B cell (primary cell): ENCODE data around the gene PLCB1. TPM values are rescaled to one million over a fixed set of nuclear protein-coding genes. Genes with fewer than 3 reads are reported as not detected.

Source experiments
- ATAC-seq: fragments of 200-7000 bp; cut with Tn5 transposase; one replicate; pipeline ENCODE4 v1.10.0; 2021; ENCODE audit warnings: low read depth, mild to moderate bottlenecking, moderate number of reproducible peaks, moderate library complexity
- CTCF ChIA-PET: fragments of 350-600 bp; sonication (Branson Sonifier 250); formaldehyde crosslinking; loops from one replicate; lab custom pipeline; 2021; ENCODE audit warnings: antibody characterized with exemption, inconsistent platforms; lab: Charles Lee
- POLR2A ChIA-PET: fragments of 350-600 bp; sonication (Branson Sonifier 250); formaldehyde crosslinking; loops from one replicate; lab custom pipeline; 2021; ENCODE audit warnings: antibody characterized with exemption; lab: Charles Lee
- DNase-seq: peaks from one replicate; pipeline ENCODE4 v3.0.0; 2013
- H2AFZ ChIP-seq: 2 replicates; pipeline ENCODE4 v1.6.1; 2012; ENCODE audit warnings: mild to moderate bottlenecking, low read depth, low read length; ENCODE audit not compliant: insufficient read depth, poor library complexity, severe bottlenecking
- H3K27ac ChIP-seq, 2 donors: 1 replicate in 1 of 2; 2 replicates in 1 of 2; pipeline ENCODE4 v1.5.1; 2012 to 2013; ENCODE audit warnings: low read length in 2 of 2, mild to moderate bottlenecking in 2 of 2, moderate library complexity in 1 of 2
- H3K27me3 ChIP-seq, 4 experiments: fragments of 200-600 bp in 1 of 4; sonication (generic) in 1 of 4; replicated peaks in 1 of 4; 1 replicate in 2 of 4; 2 replicates in 2 of 4; pipeline versions ENCODE4 v1.6.1 to v1.7.0; 2013 to 2016; ENCODE audit warnings: low read length in 3 of 4, mild to moderate bottlenecking in 2 of 4, mixed read lengths in 1 of 4, moderate library complexity in 1 of 4; ENCODE audit not compliant: insufficient read depth in 4 of 4, control insufficient read depth in 3 of 4; ENCODE audit errors: control extremely low read depth in 1 of 4
- H3K36me3 ChIP-seq, 2 experiments: replicated peaks in 1 of 2; 1 replicate in 1 of 2; 2 replicates in 1 of 2; pipeline versions ENCODE4 v1.6.1 to v1.7.1; 2013; ENCODE audit warnings: low read length in 1 of 2; ENCODE audit not compliant: insufficient read depth in 2 of 2, control insufficient read depth in 1 of 2; ENCODE audit errors: control extremely low read depth in 1 of 2, extremely low read depth in 1 of 2
- H3K4me1 ChIP-seq, 2 donors: fragments of 200-600 bp in 1 of 2; sonication (generic) in 1 of 2; 1 replicate in 1 of 2; 2 replicates in 1 of 2; pipeline versions ENCODE4 v1.5.1 to v1.6.1; 2013 to 2017; ENCODE audit warnings: low read length in 2 of 2; ENCODE audit not compliant: control insufficient read depth in 2 of 2, insufficient read depth in 2 of 2
- H3K4me2 ChIP-seq: replicated peaks from 2 replicates; pipeline ENCODE3; 2012; ENCODE audit warnings: mild to moderate bottlenecking, low read depth, low read length; ENCODE audit not compliant: poor library complexity, severe bottlenecking
- H3K4me3 ChIP-seq, 5 experiments: fragments of 200-600 bp in 1 of 5; sonication (generic) in 1 of 5; 1 replicate in 3 of 5; 2 replicates in 2 of 5; pipeline versions ENCODE4 v1.5.1 to v1.7.0; 2011 to 2016; ENCODE audit warnings: low read length in 4 of 5, mild to moderate bottlenecking in 4 of 5, low read depth in 2 of 5, control low read depth in 1 of 5, moderate library complexity in 1 of 5; ENCODE audit not compliant: insufficient read depth in 1 of 5; ENCODE audit errors: control extremely low read depth in 1 of 5, extremely low read depth in 1 of 5
- H3K79me2 ChIP-seq: fragments of 200-600 bp; sonication (generic); one replicate; pipeline ENCODE4 v1.6.0; 2016; ENCODE audit warnings: low read length; ENCODE audit not compliant: control insufficient read depth, insufficient read depth
- H3K9ac ChIP-seq: fragments of 200-600 bp; sonication (generic); 2 replicates; pipeline ENCODE4 v1.6.1; 2017; ENCODE audit warnings: mild to moderate bottlenecking, low read length, moderate library complexity
- H3K9me3 ChIP-seq, 3 donors: one replicate each; pipeline versions ENCODE4 v1.6.1 to v1.7.1; 2013; ENCODE audit warnings: low read length in 2 of 3; ENCODE audit not compliant: control insufficient read depth in 2 of 3, insufficient read depth in 1 of 3; ENCODE audit errors: control extremely low read depth in 1 of 3
- H4K20me1 ChIP-seq: 2 replicates; pipeline ENCODE4 v1.6.0; 2012; ENCODE audit warnings: mild to moderate bottlenecking, low read length; ENCODE audit not compliant: insufficient read depth, control insufficient read depth, poor library complexity, severe bottlenecking
- H3K27ac Mint-ChIP-seq: one replicate; pipeline ENCODE4 v1.8.0; 2021; ENCODE audit warnings: mixed read lengths
- H3K27me3 Mint-ChIP-seq: one replicate; pipeline ENCODE4 v1.8.0; 2021; ENCODE audit warnings: mixed read lengths
- H3K4me1 Mint-ChIP-seq: one replicate; pipeline ENCODE4 v1.8.0; 2021; ENCODE audit warnings: mixed read lengths
- H3K4me3 Mint-ChIP-seq: one replicate; pipeline ENCODE4 v1.8.0; 2021; ENCODE audit warnings: mixed read lengths
- H3K9me3 Mint-ChIP-seq: one replicate; pipeline ENCODE4 v1.8.0; 2022; ENCODE audit warnings: mixed read lengths; ENCODE audit not compliant: insufficient read depth
- EZH2 ChIP-seq: IDR thresholded peaks from 2 replicates; pipeline ENCODE4 v1.6.1; 2012; ENCODE audit warnings: borderline replicate concordance, low read depth, mild to moderate bottlenecking, moderate library complexity, low read length; ENCODE audit not compliant: insufficient read depth, poor library complexity, severe bottlenecking
- WGBS: methylation state at CpG from one replicate; pipeline ENCODE4 v1.1.5; 2013; ENCODE audit warnings: missing lambda C conversion rate; ENCODE audit not compliant: insufficient coverage; 5-methylcytosine and 5-hydroxymethylcytosine counted together
- intact Hi-C: fragments of 100-400 bp; cut with micrococcal nuclease; formaldehyde crosslinking; loops from one replicate; pipeline ENCODE4 v1.10.0; 2022
- polyA plus RNA-seq: library from polyadenylated mRNA; depleted of rRNA; stranded (reverse); fragments of >200 nt; gene quantifications from 2 replicates; pipeline ENCODE4 v1.2.3, GENCODE V29; 2012
- total RNA-seq, 2 donors: library from RNA; stranded (reverse); fragments of 120-200 nt in 1 of 2; gene quantifications; 1 replicate in 1 of 2; 2 replicates in 1 of 2; pipeline versions ENCODE4 v1.2.3 to v1.2.4, GENCODE V29; 2013 to 2022
- TF ChIP-seq, protein P1 (sequence below): fragments of 200-600 bp; IDR thresholded peaks from one replicate; pipeline ENCODE4 v1.8.0; 2022; ENCODE audit warnings: antibody characterized with exemption, mild to moderate bottlenecking

PLCB1 gene
- total and polyA plus RNA-seq, 2 donors (not counting 1 experiment from before 2014, with no cell fraction given) = 0.18 to 0.47 TPM

DNA sequence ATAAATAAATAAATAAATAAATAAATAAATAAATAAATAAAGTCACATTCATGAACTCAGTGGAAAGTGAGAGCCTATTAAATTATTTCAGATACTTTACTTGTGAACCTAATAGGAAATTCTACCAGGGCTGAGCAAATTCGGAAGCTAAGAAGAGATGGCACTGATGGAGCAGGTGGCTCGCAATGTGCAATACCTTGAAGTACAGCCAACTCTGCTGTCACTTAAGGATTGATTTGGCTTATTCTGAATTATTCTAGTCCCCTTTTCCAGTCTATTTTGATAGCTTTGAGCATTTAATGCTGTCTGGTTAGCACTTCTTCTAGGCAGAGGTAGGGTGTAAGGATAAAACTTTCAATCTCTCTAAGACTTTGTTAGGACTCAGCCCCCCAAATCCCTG lies 541.0 kb downstream of the PLCB1 start:
- Histone ChIP-seq H3K4me1 (no peaks in the 10 kb centered on the region), H3K79me2 (no peaks in the 10 kb centered on the region), H3K27me3 (no peaks in the 10 kb centered on the region), H3K36me3 (no peaks in the 10 kb centered on the region), H4K20me1 (no peaks in the 10 kb centered on the region), H2AFZ (no peak overlapping the region), H3K9me3 (no peaks in the 10 kb centered on the region), H3K27ac (no peak overlapping the region), H3K4me3 (no peak overlapping the region), H3K4me2 (no peak overlapping the region), H3K9ac (no peak overlapping the region)
- H3K27me3 Mint-ChIP-seq = no peaks in the 10 kb centered on the region
- no peak for DNase-seq
- ATAC-seq = no peak
- TF ChIP-seq EZH2 = no peak
- TF ChIP-seq, protein P1, sequence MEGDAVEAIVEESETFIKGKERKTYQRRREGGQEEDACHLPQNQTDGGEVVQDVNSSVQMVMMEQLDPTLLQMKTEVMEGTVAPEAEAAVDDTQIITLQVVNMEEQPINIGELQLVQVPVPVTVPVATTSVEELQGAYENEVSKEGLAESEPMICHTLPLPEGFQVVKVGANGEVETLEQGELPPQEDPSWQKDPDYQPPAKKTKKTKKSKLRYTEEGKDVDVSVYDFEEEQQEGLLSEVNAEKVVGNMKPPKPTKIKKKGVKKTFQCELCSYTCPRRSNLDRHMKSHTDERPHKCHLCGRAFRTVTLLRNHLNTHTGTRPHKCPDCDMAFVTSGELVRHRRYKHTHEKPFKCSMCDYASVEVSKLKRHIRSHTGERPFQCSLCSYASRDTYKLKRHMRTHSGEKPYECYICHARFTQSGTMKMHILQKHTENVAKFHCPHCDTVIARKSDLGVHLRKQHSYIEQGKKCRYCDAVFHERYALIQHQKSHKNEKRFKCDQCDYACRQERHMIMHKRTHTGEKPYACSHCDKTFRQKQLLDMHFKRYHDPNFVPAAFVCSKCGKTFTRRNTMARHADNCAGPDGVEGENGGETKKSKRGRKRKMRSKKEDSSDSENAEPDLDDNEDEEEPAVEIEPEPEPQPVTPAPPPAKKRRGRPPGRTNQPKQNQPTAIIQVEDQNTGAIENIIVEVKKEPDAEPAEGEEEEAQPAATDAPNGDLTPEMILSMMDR = no peak
- ChIA-PET POLR2A (no interaction called here), CTCF (no interaction called here)
- intact Hi-C loops = no loop called here
- H3K4me1 Mint-ChIP-seq = no peaks in the 10 kb centered on the region
- H3K4me3 Mint-ChIP-seq = no peak overlapping the region
- H3K9me3 Mint-ChIP-seq = no peaks in the 10 kb centered on the region
- no peak overlapping the region for H3K27ac Mint-ChIP-seq
- WGBS = no CpG with 5 or more reads among the region's 2 CpGs

DNA sequence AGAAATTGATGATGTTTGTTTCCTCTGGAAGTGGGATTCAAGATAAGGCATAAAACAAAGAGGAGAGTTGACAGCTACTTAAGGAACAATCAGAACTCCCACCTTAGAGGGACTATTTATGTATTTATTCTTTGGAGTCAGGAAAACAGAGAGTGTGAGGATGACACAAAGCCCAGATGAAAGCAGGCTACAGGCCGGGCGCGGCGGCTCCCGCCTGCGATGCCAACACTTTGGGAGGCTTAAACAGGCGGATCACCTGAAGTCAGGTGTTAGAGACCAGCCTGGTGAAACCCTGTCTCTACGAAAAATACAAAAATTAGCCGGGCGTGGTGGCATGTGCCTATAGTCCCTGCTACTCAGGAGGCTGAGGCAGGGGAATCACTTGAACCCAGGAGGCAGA lies 543.8 kb downstream of the PLCB1 start:
- Histone ChIP-seq H3K9ac (no peak overlapping the region), H3K27me3 (no peaks in the 10 kb centered on the region), H4K20me1 (no peaks in the 10 kb centered on the region), H3K4me2 (no peak overlapping the region), H3K4me3 (no peak overlapping the region), H3K9me3 (no peaks in the 10 kb centered on the region), H3K4me1 (no peaks in the 10 kb centered on the region), H3K36me3 (no peaks in the 10 kb centered on the region), H2AFZ (no peak overlapping the region), H3K27ac (no peak overlapping the region), H3K79me2 (no peaks in the 10 kb centered on the region)
- ChIA-PET POLR2A (no interaction called here), CTCF (no interaction called here)
- WGBS = 93% methylated on average over 10 of the region's 10 CpGs
- H3K27ac Mint-ChIP-seq = no peak overlapping the region
- DNase-seq = no peak
- H3K27me3 Mint-ChIP-seq = no peaks in the 10 kb centered on the region
- no peak for ATAC-seq
- no peak for TF ChIP-seq EZH2
- TF ChIP-seq, protein P1 = no peak
- no peaks in the 10 kb centered on the region for H3K9me3 Mint-ChIP-seq
- no peaks in the 10 kb centered on the region for H3K4me1 Mint-ChIP-seq
- no peak overlapping the region for H3K4me3 Mint-ChIP-seq
- intact Hi-C loops = no loop called here
